GM23338 (cell line): ENCODE results near the gene HACD2. TPM values are rescaled to one million over a fixed set of nuclear protein-coding genes. Genes with fewer than 3 reads are reported as not detected.

Experiments
- ATAC-seq: fragments of 200-7000 bp; cut with Tn5 transposase; 3 replicates; pipeline ENCODE4 v1.9.1; 2020
- DNase-seq: peaks from one replicate; pipeline ENCODE4 v3.0.0-alpha.2; 2015; ENCODE audit warnings: low spot score
- H2AFZ ChIP-seq: fragments of 200-600 bp; sonication (generic); 2 replicates; pipeline ENCODE4 v1.8.0; 2016; ENCODE audit warnings: antibody characterized with exemption, mild to moderate bottlenecking, moderate library complexity
- H3F3A ChIP-seq: fragments of 200-600 bp; sonication (generic); replicated peaks from 2 replicates; pipeline ENCODE4 v1.8.0; 2017; ENCODE audit warnings: antibody characterized with exemption, mixed run types, low read depth
- H3K27ac ChIP-seq: fragments of 200-600 bp; sonication (generic); 2 replicates; pipeline ENCODE4 v1.6.1; 2016; ENCODE audit warnings: low read depth
- H3K27me3 ChIP-seq: fragments of 200-600 bp; sonication (generic); 2 replicates; pipeline ENCODE4 v1.8.0; 2016; ENCODE audit warnings: mild to moderate bottlenecking, mixed run types, moderate library complexity; ENCODE audit not compliant: insufficient read depth
- H3K36me3 ChIP-seq: fragments of 200-600 bp; sonication (generic); 2 replicates; pipeline ENCODE4 v1.8.0; 2016; ENCODE audit warnings: mild to moderate bottlenecking; ENCODE audit not compliant: insufficient read depth
- H3K4me1 ChIP-seq: fragments of 200-600 bp; sonication (generic); 2 replicates; pipeline ENCODE4 v1.8.0; 2016; ENCODE audit warnings: mild to moderate bottlenecking, moderate library complexity; ENCODE audit not compliant: insufficient read depth
- H3K4me2 ChIP-seq: fragments of 200-600 bp; sonication (generic); 2 replicates; pipeline ENCODE4 v1.7.1; 2017; ENCODE audit warnings: mixed run types
- H3K4me3 ChIP-seq: fragments of 200-600 bp; sonication (generic); 2 replicates; pipeline ENCODE4 v1.6.1; 2016; ENCODE audit warnings: mixed run types
- H3K79me2 ChIP-seq: fragments of 200-600 bp; sonication (generic); replicated peaks from 2 replicates; pipeline ENCODE4 v1.8.0; 2017; ENCODE audit warnings: mild to moderate bottlenecking; ENCODE audit not compliant: insufficient read depth
- H3K9me2 ChIP-seq: fragments of 200-600 bp; sonication (generic); 2 replicates; pipeline ENCODE4 v1.8.0; 2017; ENCODE audit not compliant: insufficient read depth
- H4K20me1 ChIP-seq: fragments of 200-600 bp; sonication (generic); replicated peaks from 2 replicates; pipeline ENCODE4 v1.8.0; 2017; ENCODE audit warnings: mild to moderate bottlenecking; ENCODE audit not compliant: insufficient read depth
- H3K27ac Mint-ChIP-seq: 2 replicates; pipeline ENCODE4 v1.8.0; 2020; ENCODE audit warnings: inconsistent platforms, mild to moderate bottlenecking, moderate library complexity, mixed read lengths
- H3K27me3 Mint-ChIP-seq: 3 replicates; pipeline ENCODE4 v1.8.0; 2022; ENCODE audit warnings: low read depth, mild to moderate bottlenecking, moderate library complexity, mixed read lengths, inconsistent platforms; ENCODE audit not compliant: insufficient read depth, poor library complexity
- H3K36me3 Mint-ChIP-seq: 3 replicates; pipeline ENCODE4 v1.8.0; 2021; ENCODE audit warnings: low read depth, mild to moderate bottlenecking, inconsistent platforms, moderate library complexity, mixed read lengths
- H3K4me1 Mint-ChIP-seq: 3 replicates; pipeline ENCODE4 v1.8.0; 2020; ENCODE audit warnings: mild to moderate bottlenecking, inconsistent platforms, mixed read lengths
- H3K4me3 Mint-ChIP-seq: 3 replicates; pipeline ENCODE4 v1.8.0; 2021; ENCODE audit warnings: moderate library complexity, mild to moderate bottlenecking, inconsistent platforms, mixed read lengths
- H3K9me3 Mint-ChIP-seq: 3 replicates; pipeline ENCODE4 v1.8.0; 2020; ENCODE audit warnings: moderate library complexity, mild to moderate bottlenecking, inconsistent platforms, mixed read lengths
- POLR2AphosphoS5 ChIP-seq: IDR thresholded peaks from 2 replicates; pipeline ENCODE4 v1.6.1; 2016; ENCODE audit warnings: antibody characterized with exemption, low read depth
- STAT1 ChIP-seq: IDR thresholded peaks from one replicate; pipeline ENCODE4 v1.6.1; 2016; ENCODE audit warnings: antibody characterized with exemption; ENCODE audit not compliant: unreplicated experiment
- ZNF114 ChIP-seq: fragments of 250-450 bp; sonication (Bioruptor Pico); IDR thresholded peaks from 2 replicates; pipeline ENCODE4 v1.5.0; 2020; ENCODE audit warnings: mild to moderate bottlenecking, moderate library complexity
- ZNF331 ChIP-seq: fragments of 250-450 bp; sonication (Bioruptor Pico); IDR thresholded peaks from 2 replicates; pipeline ENCODE4 v1.5.0; 2020; ENCODE audit warnings: low read depth, mild to moderate bottlenecking, moderate library complexity
- ZNF462 ChIP-seq: fragments of 250-450 bp; sonication (Bioruptor Pico); IDR thresholded peaks from 2 replicates; pipeline ENCODE4 v1.5.0; 2020; ENCODE audit warnings: mild to moderate bottlenecking, moderate library complexity
- polyA plus RNA-seq: library from polyadenylated mRNA; unstranded; fragments of >200 nt; fragmentation: Nextera tagmentation; extraction: Ambion mirVana; gene quantifications from 2 replicates; pipeline ENCODE4 v1.2.1, GENCODE V29; 2016
- total RNA-seq: library from RNA; depleted of rRNA; stranded (reverse); fragments of >200 nt; shearing (Covaris generic); gene quantifications from 2 replicates; pipeline ENCODE4 v1.2.3, GENCODE V29; 2014
- TF ChIP-seq, protein P1 (sequence below), 2 experiments: fragments of 200-600 bp in 1 of 2; sonication (generic) in 1 of 2; conservative IDR thresholded peaks; 2 replicates each; pipeline versions ENCODE4 v1.5.1 to v1.6.1; 2016 to 2017; ENCODE audit warnings: antibody characterized with exemption in 2 of 2, low read depth in 2 of 2, mild to moderate bottlenecking in 2 of 2, moderate library complexity in 1 of 2

HACD2 gene
- total and polyA plus RNA-seq, 2 experiments from 2014 or later = 13.4 to 31.5 TPM

- no peaks in the 10 kb centered on the region for H3K79me2 ChIP-seq
- no peak overlapping the region for H3K4me2 ChIP-seq
- Mint-ChIP-seq H3K27me3 (no peaks in the 10 kb centered on the region), H3K27ac (no peak overlapping the region), H3K9me3 (peaks cover 32% of the 10 kb centered on the region), H3K4me3 (no peak overlapping the region), H3K36me3 (peaks cover 38% of the 10 kb centered on the region), H3K4me1 (peaks cover 5% of the 10 kb centered on the region)
- no peaks in the 10 kb centered on the region for H3F3A ChIP-seq
- no peak for TF ChIP-seq ZNF114 (CRISPR knock-in tag)
- TF ChIP-seq STAT1 = no peak
- TF ChIP-seq, protein P1, sequence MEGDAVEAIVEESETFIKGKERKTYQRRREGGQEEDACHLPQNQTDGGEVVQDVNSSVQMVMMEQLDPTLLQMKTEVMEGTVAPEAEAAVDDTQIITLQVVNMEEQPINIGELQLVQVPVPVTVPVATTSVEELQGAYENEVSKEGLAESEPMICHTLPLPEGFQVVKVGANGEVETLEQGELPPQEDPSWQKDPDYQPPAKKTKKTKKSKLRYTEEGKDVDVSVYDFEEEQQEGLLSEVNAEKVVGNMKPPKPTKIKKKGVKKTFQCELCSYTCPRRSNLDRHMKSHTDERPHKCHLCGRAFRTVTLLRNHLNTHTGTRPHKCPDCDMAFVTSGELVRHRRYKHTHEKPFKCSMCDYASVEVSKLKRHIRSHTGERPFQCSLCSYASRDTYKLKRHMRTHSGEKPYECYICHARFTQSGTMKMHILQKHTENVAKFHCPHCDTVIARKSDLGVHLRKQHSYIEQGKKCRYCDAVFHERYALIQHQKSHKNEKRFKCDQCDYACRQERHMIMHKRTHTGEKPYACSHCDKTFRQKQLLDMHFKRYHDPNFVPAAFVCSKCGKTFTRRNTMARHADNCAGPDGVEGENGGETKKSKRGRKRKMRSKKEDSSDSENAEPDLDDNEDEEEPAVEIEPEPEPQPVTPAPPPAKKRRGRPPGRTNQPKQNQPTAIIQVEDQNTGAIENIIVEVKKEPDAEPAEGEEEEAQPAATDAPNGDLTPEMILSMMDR (conservative IDR thresholded peaks at IDR 0.05; ENCODE audit: low read depth in 2 of 2) = peak; percentile 63 to 88
- no peak for TF ChIP-seq POLR2AphosphoS5
- H3K36me3 ChIP-seq = no peaks in the 10 kb centered on the region
- no peaks in the 10 kb centered on the region for H3K4me1 ChIP-seq
- ATAC-seq (no peak), DNase-seq (peak; percentile 87)
- no peaks in the 10 kb centered on the region for H3K9me2 ChIP-seq
- no peak overlapping the region for H2AFZ ChIP-seq
- no peak overlapping the region for H3K27ac ChIP-seq
- H4K20me1 ChIP-seq = peaks cover 3% of the 10 kb centered on the region
- H3K27me3 ChIP-seq = no peaks in the 10 kb centered on the region
- H3K4me3 ChIP-seq = no peak overlapping the region
Measured at GRCh38 chr3:123559040-123559861, 25.6 kb downstream of the HACD2 start.

DNA sequence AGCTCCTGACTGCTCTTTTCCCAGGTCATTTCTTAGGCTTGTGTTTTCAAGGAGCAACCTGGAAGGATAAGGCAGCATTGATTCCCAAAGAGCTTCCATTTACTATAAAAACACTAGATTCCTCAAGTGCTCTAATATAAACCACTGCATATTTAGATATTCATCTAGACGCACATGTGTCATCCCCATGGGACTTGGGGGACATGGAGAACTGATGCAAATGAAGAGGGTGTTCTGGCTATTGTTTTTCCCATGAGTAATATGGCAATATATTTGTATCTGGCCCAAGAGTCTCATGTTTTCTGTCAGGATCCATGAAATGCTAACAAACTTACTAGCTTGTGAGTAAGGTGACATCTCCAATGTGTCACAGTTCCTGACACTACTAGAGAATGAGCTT, 31.3 kb downstream of the HACD2 start:
- Histone ChIP-seq H4K20me1 (peaks cover 3% of the 10 kb centered on the region; the same call in 1 of the 2 replicates), H3K4me1 (no peaks in the 10 kb centered on the region), H3K27me3 (no peaks in the 10 kb centered on the region), H3F3A (no peaks in the 10 kb centered on the region), H3K4me3 (no peak overlapping the region), H3K9me2 (no peaks in the 10 kb centered on the region), H3K36me3 (peaks cover 9% of the 10 kb centered on the region; the same call in 1 of the 2 replicates), H3K4me2 (no peak overlapping the region), H2AFZ (no peak overlapping the region), H3K27ac (no peak overlapping the region), H3K79me2 (no peaks in the 10 kb centered on the region)
- ATAC-seq = no peak
- Mint-ChIP-seq H3K27me3 (no peaks in the 10 kb centered on the region), H3K9me3 (peaks cover 53% of the 10 kb centered on the region), H3K36me3 (peaks cover 66% of the 10 kb centered on the region), H3K4me1 (no peaks in the 10 kb centered on the region), H3K4me3 (no peak overlapping the region), H3K27ac (no peak overlapping the region)
- TF ChIP-seq ZNF331 (CRISPR knock-in tag) (no peak), ZNF462 (CRISPR knock-in tag) (no peak)
- no peak for DNase-seq
